BE2C (cell line): ENCODE results near the gene PIEZO1.
A peak's percentile ranks its signal among the peaks of the same experiment; 100 is the strongest.

Experiments used
- DNase-seq: peaks from one replicate; pipeline ENCODE4 v3.0.0-alpha.2; 2020
- H3K27me3 ChIP-seq: fragments of 250-450 bp; sonication (Bioruptor Pico); 2 replicates; pipeline ENCODE4 v1.5.1; 2020; ENCODE audit warnings: mild to moderate bottlenecking
- H3K36me3 ChIP-seq: fragments of 250-450 bp; sonication (Bioruptor Pico); 2 replicates; pipeline ENCODE4 v1.5.1; 2020; ENCODE audit warnings: mild to moderate bottlenecking
- H3K4me1 ChIP-seq: fragments of 250-450 bp; sonication (Bioruptor Pico); 2 replicates; pipeline ENCODE4 v1.5.1; 2020
- H3K4me3 ChIP-seq: 2 replicates; pipeline ENCODE4 v1.5.1; 2011; ENCODE audit warnings: low read depth, low read length
- H3K9me3 ChIP-seq: fragments of 250-450 bp; sonication (Bioruptor Pico); 2 replicates; pipeline ENCODE4 v1.5.1; 2020
- CTCF ChIP-seq: IDR thresholded peaks from 2 replicates; pipeline ENCODE4 v1.5.1; 2012; ENCODE audit warnings: mild to moderate bottlenecking, low read depth, low read length

PIEZO1 gene

GRCh38 chr16:88736088-88736487 lies 48.9 kb downstream of the PIEZO1 start:
- TF ChIP-seq CTCF, result peak; percentile 19; the same call in 1 of the 2 replicates
- no peak overlapping the region for H3K4me3 ChIP-seq
- no peaks in the 10 kb centered on the region for H3K36me3 ChIP-seq
- DNase-seq, result no peak
- no peaks in the 10 kb centered on the region for H3K9me3 ChIP-seq
- peaks cover 41% of the 10 kb centered on the region for H3K27me3 ChIP-seq
- H3K4me1 ChIP-seq, result peaks cover 9% of the 10 kb centered on the region

- DNase-seq, result no peak
- peaks cover 41% of the 10 kb centered on the region for H3K27me3 ChIP-seq
- no peaks in the 10 kb centered on the region for H3K36me3 ChIP-seq
- no peak overlapping the region for H3K4me3 ChIP-seq
- H3K4me1 ChIP-seq, result peaks cover 13% of the 10 kb centered on the region
- H3K9me3 ChIP-seq, result no peaks in the 10 kb centered on the region
- TF ChIP-seq CTCF, result no peak
Measured at GRCh38 chr16:88735616-88736015, 49.4 kb downstream of the PIEZO1 start.

GRCh38 chr16:88735121-88735520 lies 49.9 kb downstream of the PIEZO1 start:
- Histone ChIP-seq H3K36me3 (no peaks in the 10 kb centered on the region), H3K4me3 (no peak overlapping the region), H3K27me3 (peaks cover 41% of the 10 kb centered on the region), H3K4me1 (peaks cover 13% of the 10 kb centered on the region), H3K9me3 (no peaks in the 10 kb centered on the region)
- TF ChIP-seq CTCF, result no peak
- DNase-seq, result no peak

- TF ChIP-seq CTCF, result no peak
- H3K9me3 ChIP-seq, result no peaks in the 10 kb centered on the region
- no peak for DNase-seq
- H3K36me3 ChIP-seq, result no peaks in the 10 kb centered on the region
- peaks cover 13% of the 10 kb centered on the region for H3K4me1 ChIP-seq
- no peak overlapping the region for H3K4me3 ChIP-seq
- peaks cover 41% of the 10 kb centered on the region for H3K27me3 ChIP-seq
Measured at GRCh38 chr16:88734361-88734728, 50.7 kb downstream of the PIEZO1 start.

GRCh38 chr16:88733630-88734360 lies 51.2 kb downstream of the PIEZO1 start:
- no peaks in the 10 kb centered on the region for H3K36me3 ChIP-seq

More at GRCh38 chr16:88733630-88734360, 51.2 kb downstream of the PIEZO1 start:
- H3K27me3 ChIP-seq, result peaks cover 41% of the 10 kb centered on the region
- no peaks in the 10 kb centered on the region for H3K9me3 ChIP-seq
- TF ChIP-seq CTCF, result no peak
- H3K4me1 ChIP-seq, result peaks cover 13% of the 10 kb centered on the region
- no peak for DNase-seq
- H3K4me3 ChIP-seq, result no peak overlapping the region
